ENCODE data around the gene CYSTM1.
A peak's percentile ranks its signal among the peaks of the same experiment; 100 is the strongest.
"Not testable (repeated sequence)": the region's sequence is repeated elsewhere in the genome, so short reads cannot be mapped to it uniquely, and the experiment has no call there.

Gene CYSTM1

DNA sequence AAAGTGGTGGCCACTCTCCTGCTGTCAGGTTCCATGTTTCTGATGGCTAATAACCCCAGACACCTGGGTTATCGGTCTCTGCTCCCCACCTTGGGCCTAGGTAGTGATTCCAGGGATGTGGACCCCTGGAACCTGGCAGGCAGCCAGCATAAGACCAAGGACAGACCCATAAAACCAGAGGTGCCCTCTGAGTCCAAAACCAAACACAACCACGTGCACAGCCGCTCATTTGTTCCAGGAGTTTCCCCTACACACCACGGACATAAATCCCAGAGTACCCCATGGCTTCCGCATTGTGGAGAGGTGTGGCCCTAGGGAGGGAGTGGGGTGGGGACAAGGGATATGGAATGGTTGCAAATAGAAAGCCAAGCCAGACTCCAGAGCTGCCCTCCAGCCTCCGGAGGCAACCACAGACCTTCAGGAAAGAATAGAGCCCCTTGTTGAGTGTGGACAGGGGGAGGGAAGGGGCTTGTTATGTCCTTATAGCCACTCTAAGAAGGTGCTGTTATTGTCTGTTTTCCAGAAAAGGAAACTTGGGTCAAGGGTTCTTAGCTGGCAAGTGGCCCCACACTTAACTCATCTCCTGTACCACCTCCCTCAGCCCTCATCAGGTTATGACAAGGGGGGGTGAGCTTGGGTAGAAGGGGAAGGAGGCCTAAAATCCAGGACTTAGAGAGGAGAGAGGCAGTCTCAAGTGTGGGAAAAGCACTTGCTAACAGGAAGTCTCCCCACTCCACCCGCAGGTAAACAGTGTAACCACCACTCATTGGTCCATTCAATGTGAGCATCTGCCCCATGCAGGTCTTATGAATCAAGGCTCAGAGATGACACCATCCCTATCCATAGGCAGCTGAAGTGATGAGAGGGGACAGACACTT lies 23.6 kb upstream of the CYSTM1 start:
- peaks cover 46% of the 10 kb centered on the region for H3K27me3 ChIP-seq (ENCODE audit: control insufficient read depth, insufficient read depth, low read length)
- no peaks in the 10 kb centered on the region for H3K9me3 ChIP-seq (ENCODE audit: control insufficient read depth, low read depth, low read length)
- H3K36me3 ChIP-seq (ENCODE audit: control insufficient read depth, low read depth, low read length): no peaks in the 10 kb centered on the region
- H3K9ac ChIP-seq (ENCODE audit: low read length): no peak overlapping the region
- H3K4me1 ChIP-seq (ENCODE audit: control insufficient read depth, low read depth, low read length): peaks cover 14% of the 10 kb centered on the region
- H3K27ac ChIP-seq (ENCODE audit: low read length): no peak overlapping the region
- no peak overlapping the region for H3K4me3 ChIP-seq (ENCODE audit: low read length)

DNA sequence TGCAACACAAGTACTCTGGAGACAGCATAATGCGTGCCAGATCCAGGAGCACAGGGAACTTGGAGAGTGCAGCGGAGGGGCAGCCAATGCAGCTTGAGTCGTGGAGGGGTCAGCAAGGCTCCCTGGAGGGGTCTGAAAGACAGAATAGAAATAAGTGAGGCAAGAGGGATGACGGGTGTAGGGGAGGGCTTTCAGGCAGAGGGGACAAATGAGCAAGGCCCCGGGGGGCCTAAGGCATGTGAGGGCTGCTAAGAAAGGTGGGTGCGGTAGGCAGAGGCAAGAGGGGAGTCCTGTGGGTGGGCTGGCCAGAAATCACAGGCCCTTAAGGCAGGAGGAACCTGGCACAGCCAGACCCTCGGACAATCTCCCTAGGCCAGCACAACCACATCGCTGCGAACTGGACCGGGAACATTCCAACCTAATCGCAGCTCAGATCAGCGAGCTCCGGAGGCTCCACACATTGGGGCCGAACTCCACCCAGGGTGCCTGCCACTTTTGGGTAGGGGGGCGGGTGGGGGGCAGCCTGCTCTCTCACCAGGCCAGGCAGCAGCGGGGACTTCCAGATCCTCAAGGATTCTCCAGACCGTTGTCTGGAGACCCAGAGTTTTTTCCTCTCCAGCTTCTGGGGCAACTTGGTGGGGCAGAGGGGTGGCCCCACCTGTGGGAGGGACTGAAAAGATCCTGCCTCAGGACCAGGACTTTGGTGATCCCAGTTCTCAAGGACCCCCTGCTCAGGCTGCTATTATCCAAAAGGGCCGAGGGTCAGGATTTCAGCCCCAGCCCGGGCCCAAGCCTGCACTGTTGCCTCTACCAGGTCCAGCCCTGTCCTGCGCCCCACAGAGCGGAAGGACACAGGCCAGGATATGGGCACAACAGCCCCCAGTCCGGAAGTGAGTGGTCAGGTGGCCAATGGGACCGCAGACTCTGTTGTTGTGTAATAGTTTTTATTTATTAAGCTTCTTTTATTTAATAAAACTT lies 22.7 kb upstream of the CYSTM1 start:
- no peak overlapping the region for H3K9ac ChIP-seq (ENCODE audit: low read length)
- H3K4me1 ChIP-seq (ENCODE audit: control insufficient read depth, low read depth, low read length): peaks cover 10% of the 10 kb centered on the region
- no peak overlapping the region for H3K27ac ChIP-seq (ENCODE audit: low read length)
- H3K4me3 ChIP-seq (ENCODE audit: low read length): no peak overlapping the region
- H3K9me3 ChIP-seq (ENCODE audit: control insufficient read depth, low read depth, low read length): no peaks in the 10 kb centered on the region
- H3K27me3 ChIP-seq (ENCODE audit: control insufficient read depth, insufficient read depth, low read length): peaks cover 36% of the 10 kb centered on the region
- H3K36me3 ChIP-seq (ENCODE audit: control insufficient read depth, low read depth, low read length): no peaks in the 10 kb centered on the region

GRCh38 chr5:140153255-140153654 lies 21.7 kb upstream of the CYSTM1 start:
- Histone ChIP-seq H3K27ac (ENCODE audit: low read length) (no peak overlapping the region), H3K27me3 (ENCODE audit: control insufficient read depth, insufficient read depth, low read length) (peaks cover 27% of the 10 kb centered on the region), H3K9me3 (ENCODE audit: control insufficient read depth, low read depth, low read length) (no peaks in the 10 kb centered on the region), H3K4me3 (ENCODE audit: low read length) (no peak overlapping the region), H3K4me1 (ENCODE audit: control insufficient read depth, low read depth, low read length) (peaks cover 10% of the 10 kb centered on the region), H3K36me3 (ENCODE audit: control insufficient read depth, low read depth, low read length) (no peaks in the 10 kb centered on the region), H3K9ac (ENCODE audit: low read length) (no peak overlapping the region)

DNA sequence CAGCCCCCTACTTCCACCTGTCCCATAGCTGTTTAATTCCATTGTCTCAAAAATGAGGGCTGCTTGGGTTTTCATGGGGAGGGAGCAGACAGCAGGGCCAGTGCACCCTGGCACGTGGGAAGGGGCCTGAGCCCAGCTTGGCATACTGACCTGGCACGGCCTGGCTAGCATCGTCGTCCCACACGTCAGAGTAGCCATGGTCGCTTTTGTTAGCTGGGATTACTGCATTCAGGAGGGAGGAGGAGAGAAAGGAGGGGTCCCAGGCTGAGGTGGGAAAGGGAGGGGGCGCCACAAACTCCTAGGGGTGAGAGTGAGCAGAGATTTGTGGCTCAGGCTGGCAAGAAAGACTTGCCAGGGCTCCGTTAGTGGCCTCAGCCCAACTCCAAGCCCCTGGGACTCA lies 21.1 kb upstream of the CYSTM1 start:
- Histone ChIP-seq H3K4me3 (ENCODE audit: low read length) (no peak overlapping the region), H3K27me3 (ENCODE audit: control insufficient read depth, insufficient read depth, low read length) (peaks cover 24% of the 10 kb centered on the region), H3K9ac (ENCODE audit: low read length) (no peak overlapping the region), H3K9me3 (ENCODE audit: control insufficient read depth, low read depth, low read length) (no peaks in the 10 kb centered on the region), H3K36me3 (ENCODE audit: control insufficient read depth, low read depth, low read length) (no peaks in the 10 kb centered on the region), H3K4me1 (ENCODE audit: control insufficient read depth, low read depth, low read length) (peaks cover 10% of the 10 kb centered on the region), H3K27ac (ENCODE audit: low read length) (no peak overlapping the region)

- H3K4me3 ChIP-seq (ENCODE audit: low read length); H3K27ac ChIP-seq (ENCODE audit: low read length); H3K9me3 ChIP-seq (ENCODE audit: control insufficient read depth, low read depth, low read length); H3K9ac ChIP-seq (ENCODE audit: low read length); H3K36me3 ChIP-seq (ENCODE audit: control insufficient read depth, low read depth, low read length): not testable (repeated sequence)
- Histone ChIP-seq H3K4me1 (ENCODE audit: control insufficient read depth, low read depth, low read length) (peaks cover 10% of the 10 kb centered on the region), H3K27me3 (ENCODE audit: control insufficient read depth, insufficient read depth, low read length) (peaks cover 24% of the 10 kb centered on the region)
Measured at GRCh38 chr5:140154710-140155381, 20.1 kb upstream of the CYSTM1 start.

GRCh38 chr5:140157032-140157781 lies 17.8 kb upstream of the CYSTM1 start:
- Histone ChIP-seq H3K4me1 (ENCODE audit: control insufficient read depth, low read depth, low read length) (peaks cover 10% of the 10 kb centered on the region), H3K36me3 (ENCODE audit: control insufficient read depth, low read depth, low read length) (no peaks in the 10 kb centered on the region), H3K4me3 (ENCODE audit: low read length) (peak overlapping the region; percentile 45), H3K9me3 (ENCODE audit: control insufficient read depth, low read depth, low read length) (no peaks in the 10 kb centered on the region), H3K9ac (ENCODE audit: low read length) (no peak overlapping the region), H3K27me3 (ENCODE audit: control insufficient read depth, insufficient read depth, low read length) (peaks cover 19% of the 10 kb centered on the region), H3K27ac (ENCODE audit: low read length) (no peak overlapping the region)

DNA sequence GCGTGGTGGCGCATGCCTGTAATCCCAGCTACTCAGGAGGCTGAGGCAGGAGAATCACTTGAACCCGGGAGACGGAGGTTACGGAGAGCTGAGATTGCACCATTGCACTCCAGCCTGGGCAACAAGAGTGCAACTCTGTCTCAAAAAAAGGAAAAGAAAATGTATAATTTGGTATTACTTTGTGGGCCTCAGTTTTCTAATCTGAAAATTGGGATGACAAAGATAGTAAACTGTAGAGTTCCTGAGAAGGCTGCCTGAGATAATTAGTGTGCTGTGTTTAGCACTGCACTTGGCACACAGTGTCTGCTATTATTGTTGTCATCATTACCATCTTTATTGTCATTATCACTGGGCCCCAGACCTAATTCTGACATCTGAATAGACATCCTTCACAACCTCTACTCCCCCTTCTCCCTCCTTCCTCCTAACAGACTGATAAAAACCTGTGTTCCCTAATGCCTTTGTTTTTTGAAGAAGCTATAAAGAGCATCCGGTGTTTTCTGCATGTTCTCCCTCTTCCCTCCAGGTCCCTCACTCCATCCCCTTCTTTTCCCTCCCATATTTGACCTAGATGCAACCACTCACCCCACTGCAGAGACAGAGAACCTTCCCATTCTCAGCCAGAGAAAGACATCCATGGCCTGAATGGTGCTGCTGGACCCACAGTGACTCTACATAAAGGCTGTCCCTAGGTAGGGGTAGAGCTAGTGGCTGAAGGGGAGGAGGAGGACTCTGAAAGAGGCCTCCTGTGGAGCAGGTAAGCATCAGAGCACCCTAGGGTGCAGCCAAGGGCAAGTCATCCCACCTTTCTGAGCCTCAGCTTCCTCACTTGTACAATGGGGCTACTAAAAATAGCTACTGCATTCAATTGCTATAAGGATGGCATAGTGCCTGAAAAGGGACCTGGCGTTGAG lies 15.7 kb upstream of the CYSTM1 start:
- Histone ChIP-seq H3K9ac (ENCODE audit: low read length) (no peak overlapping the region), H3K4me1 (ENCODE audit: control insufficient read depth, low read depth, low read length) (no peaks in the 10 kb centered on the region), H3K27me3 (ENCODE audit: control insufficient read depth, insufficient read depth, low read length) (peaks cover 1% of the 10 kb centered on the region)

GRCh38 chr5:140162275-140162674 lies 12.7 kb upstream of the CYSTM1 start:
- Histone ChIP-seq H3K9me3 (ENCODE audit: control insufficient read depth, low read depth, low read length) (no peaks in the 10 kb centered on the region), H3K9ac (ENCODE audit: low read length) (no peak overlapping the region), H3K27ac (ENCODE audit: low read length) (no peak overlapping the region), H3K36me3 (ENCODE audit: control insufficient read depth, low read depth, low read length) (no peaks in the 10 kb centered on the region), H3K4me1 (ENCODE audit: control insufficient read depth, low read depth, low read length) (no peaks in the 10 kb centered on the region), H3K27me3 (ENCODE audit: control insufficient read depth, insufficient read depth, low read length) (no peaks in the 10 kb centered on the region), H3K4me3 (ENCODE audit: low read length) (no peak overlapping the region)

More for the DNA sequence above, 15.7 kb upstream of the CYSTM1 start:
- Histone ChIP-seq H3K4me3 (ENCODE audit: low read length) (no peak overlapping the region), H3K9me3 (ENCODE audit: control insufficient read depth, low read depth, low read length) (no peaks in the 10 kb centered on the region), H3K36me3 (ENCODE audit: control insufficient read depth, low read depth, low read length) (no peaks in the 10 kb centered on the region), H3K27ac (ENCODE audit: low read length) (no peak overlapping the region)

DNA sequence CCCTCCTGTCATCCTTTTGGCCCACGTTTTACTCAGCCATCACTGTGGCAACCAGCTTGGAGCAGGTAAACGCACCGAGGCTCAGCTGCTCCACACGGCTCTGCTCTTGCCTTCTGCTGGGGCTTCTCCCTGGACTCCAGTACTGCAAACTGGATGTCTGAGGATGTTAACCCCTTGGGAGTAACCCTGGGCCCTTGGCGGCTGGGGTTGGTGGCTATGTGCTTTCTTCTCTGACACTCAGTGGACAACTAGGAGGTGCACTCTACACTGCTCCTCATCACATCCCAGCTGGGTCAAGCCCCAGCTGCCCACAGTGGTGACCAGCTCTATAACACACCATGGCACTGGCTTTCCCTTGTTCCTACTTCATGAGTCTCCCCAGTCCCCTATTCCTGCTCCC lies 12.2 kb upstream of the CYSTM1 start:
- Histone ChIP-seq H3K4me3 (ENCODE audit: low read length) (no peak overlapping the region), H3K27me3 (ENCODE audit: control insufficient read depth, insufficient read depth, low read length) (no peaks in the 10 kb centered on the region), H3K4me1 (ENCODE audit: control insufficient read depth, low read depth, low read length) (no peaks in the 10 kb centered on the region), H3K27ac (ENCODE audit: low read length) (no peak overlapping the region), H3K9me3 (ENCODE audit: control insufficient read depth, low read depth, low read length) (no peaks in the 10 kb centered on the region), H3K9ac (ENCODE audit: low read length) (no peak overlapping the region), H3K36me3 (ENCODE audit: control insufficient read depth, low read depth, low read length) (no peaks in the 10 kb centered on the region)

Measured in iPS-18a (cell line).